CD4-positive, alpha-beta T cell treated with Interleukin-2 at 100 ng/mL for 4 hours (primary cell): Measurements from ENCODE around the gene CNNM2.

Experiments
- DNase-seq: peaks from one replicate; pipeline ENCODE4 v3.0.0-alpha.2; 2020; ENCODE audit warnings: low spot score

Gene CNNM2

GRCh38 chr10:103077020-103077419 is 158.9 kb downstream of the CNNM2 start:
- DNase-seq = no peak

DNA sequence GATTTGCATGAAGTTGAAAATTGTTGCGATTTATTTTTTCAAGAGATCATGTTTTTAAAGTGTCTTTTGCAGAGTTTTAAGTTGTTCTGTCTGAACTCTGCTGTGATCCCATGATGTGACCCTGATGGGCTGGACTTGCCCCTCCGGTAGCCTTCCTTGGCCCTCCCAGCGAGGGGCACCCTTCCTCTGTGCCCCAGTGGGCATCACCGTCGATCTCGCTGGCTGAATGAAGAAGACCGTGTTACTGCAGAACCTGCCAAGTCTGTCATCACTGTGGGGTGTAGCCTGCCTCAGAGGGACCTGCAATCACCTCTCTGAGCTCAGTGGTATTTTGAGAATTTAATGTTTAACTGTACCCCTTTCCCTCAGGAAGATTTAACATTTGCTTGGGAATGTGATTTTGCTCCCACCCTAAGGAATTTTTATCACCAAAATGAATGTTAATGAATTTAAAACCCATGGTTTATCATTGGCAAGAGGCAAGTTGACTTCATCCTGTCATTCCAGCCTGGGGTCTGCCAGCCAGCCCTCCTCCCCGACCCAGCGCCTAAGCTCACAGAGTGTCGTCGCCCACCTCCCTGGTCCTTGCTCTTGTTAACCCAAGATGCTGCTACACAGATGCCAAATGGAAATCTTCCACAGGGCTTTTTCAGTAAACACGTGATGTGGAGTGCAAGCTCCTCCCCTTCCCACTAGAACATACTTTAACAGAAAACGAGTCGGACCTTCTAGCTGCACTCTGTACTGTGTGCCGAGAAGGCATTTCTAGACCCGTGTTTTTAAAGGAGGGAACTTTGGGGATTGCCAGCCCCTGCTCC is 159.6 kb downstream of the CNNM2 start:
- DNase-seq = no peak

GRCh38 chr10:103078309-103078615 is 160.2 kb downstream of the CNNM2 start:
- DNase-seq = no peak

DNA sequence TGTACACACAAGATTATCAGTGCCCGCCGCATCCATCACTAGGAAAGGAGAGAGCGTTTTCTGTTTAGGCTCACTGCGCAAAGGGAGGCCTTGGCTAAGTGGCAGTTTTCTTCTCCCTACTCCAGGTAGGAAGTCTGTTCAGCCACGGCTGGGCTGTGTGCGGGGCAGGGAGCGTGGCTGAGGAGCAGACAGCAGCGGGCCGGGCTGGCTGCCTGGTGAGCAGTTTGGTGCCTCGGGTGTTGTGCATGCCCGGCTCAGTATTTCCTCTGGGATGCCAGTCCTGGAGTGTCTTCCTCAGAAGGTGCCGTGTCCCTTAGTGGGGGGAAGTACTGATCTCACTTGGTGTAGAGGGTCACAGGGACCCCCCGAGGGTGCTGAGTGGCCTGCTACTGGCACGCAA is 160.6 kb downstream of the CNNM2 start:
- no peak for DNase-seq

GRCh38 chr10:103079100-103079499 is 161.0 kb downstream of the CNNM2 start:
- no peak for DNase-seq

DNA sequence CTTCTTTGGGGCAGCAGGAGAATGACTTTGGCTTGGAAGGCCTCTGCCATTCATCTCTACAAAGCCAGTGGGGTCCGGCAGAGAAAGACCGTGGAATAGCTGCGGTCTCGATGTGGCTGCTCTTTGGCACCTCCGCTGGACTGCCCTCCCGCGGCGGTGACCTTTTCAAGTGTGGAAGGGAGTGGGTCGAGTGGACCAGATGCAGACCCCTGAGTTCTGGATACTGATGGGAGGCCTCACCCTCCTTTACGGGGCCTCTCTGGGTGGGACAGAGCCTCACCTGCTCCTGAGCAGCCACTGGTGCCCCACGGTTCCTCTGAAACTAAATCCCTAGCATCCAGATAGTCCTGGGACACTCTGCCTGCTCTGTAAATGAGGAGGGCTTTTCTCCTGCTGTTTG is 161.9 kb downstream of the CNNM2 start:
- DNase-seq = no peak

GRCh38 chr10:103080891-103081581 is 162.9 kb downstream of the CNNM2 start:
- no peak for DNase-seq

DNA sequence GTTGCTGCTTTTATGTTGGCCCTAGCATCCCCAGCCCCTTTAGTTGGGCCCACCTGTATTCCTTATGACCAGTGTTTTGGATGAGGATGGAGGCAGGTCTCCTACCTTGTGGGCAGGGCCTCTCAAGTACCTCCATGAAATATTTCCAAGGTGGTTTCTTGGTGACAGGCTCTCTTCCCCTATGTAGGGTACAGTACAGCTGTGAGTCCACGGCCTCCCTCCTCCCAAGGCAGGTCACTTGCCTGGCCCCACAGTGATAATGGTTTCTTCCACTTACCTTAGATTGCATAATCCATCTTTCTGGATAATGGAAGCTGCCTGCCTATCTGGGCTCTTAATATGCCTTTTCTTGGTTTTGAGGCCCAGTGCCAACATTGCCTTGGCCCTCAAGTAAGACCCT is 164.6 kb downstream of the CNNM2 start:
- no peak for DNase-seq

GRCh38 chr10:103083266-103083976 is 165.3 kb downstream of the CNNM2 start:
- no peak for DNase-seq

GRCh38 chr10:103083977-103084320 is 165.9 kb downstream of the CNNM2 start:
- no peak for DNase-seq

GRCh38 chr10:103086261-103086660 is 168.2 kb downstream of the CNNM2 start:
- no peak for DNase-seq

GRCh38 chr10:103086799-103087198 is 168.7 kb downstream of the CNNM2 start:
- DNase-seq = no peak

GRCh38 chr10:103089493-103089892 is 171.4 kb downstream of the CNNM2 start:
- DNase-seq = no peak

DNA sequence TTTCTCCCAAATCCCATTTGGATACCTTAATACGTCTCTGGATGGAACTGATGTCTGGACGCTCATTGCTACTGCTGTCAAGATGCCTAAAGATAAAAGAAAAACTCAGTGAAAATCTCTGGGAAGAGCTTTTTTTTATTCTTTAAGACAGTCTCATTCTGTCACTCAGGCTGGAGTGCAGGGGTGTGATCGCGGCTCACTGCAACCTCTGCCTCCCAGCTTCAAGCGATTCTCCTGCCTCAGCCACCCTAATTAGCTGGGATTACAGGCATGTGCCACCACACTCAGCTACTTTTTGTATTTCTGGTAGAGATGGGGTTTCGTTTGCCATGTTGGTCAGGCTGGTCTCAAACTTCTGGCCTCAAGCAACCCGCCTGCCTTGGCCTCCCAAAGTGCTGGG is 172.8 kb downstream of the CNNM2 start:
- DNase-seq = no peak

- DNase-seq = no peak
These were observed 176.9 kb downstream of the CNNM2 start for GRCh38 chr10:103095005-103095404.

DNA sequence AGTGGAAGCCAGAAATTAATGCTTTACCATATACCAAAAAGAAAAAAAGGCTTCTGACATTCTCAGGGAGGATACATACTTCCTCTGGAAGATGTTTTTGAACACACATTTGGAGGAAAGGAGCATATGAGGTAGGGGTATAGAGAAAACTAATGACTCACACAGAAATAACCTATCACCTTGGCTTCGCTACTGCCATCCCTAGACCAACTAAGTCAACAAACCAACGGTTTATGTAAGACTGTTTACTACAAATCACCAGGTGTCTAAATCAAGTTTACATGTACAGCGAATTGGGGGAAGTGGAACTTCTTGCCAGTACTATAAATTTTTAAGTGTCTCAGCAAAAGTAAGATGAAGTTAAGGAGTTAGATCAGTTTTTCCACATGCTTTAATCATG is 178.0 kb downstream of the CNNM2 start:
- no peak for DNase-seq

DNA sequence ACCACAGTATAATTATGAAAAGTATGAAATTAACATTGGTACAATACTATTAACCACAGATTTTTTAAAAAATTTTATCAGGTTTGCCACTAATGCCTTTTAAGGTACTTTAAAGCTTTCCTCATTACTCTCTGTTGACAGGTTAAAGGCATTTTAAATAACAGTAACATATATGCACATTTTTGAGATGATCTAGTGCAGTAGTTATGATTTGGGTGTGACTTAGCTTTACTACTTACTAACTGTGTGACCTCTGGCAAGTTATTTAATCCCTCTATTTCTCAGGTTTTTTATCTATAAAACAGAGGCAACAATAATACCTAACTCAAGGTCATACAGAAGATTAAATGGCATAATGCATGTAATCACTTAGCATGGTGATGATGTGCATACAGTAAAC is 180.1 kb downstream of the CNNM2 start:
- no peak for DNase-seq

- DNase-seq = no peak
These were observed 182.5 kb downstream of the CNNM2 start for GRCh38 chr10:103100620-103101019.

GRCh38 chr10:103102195-103102594 is 184.1 kb downstream of the CNNM2 start:
- DNase-seq = no peak

DNA sequence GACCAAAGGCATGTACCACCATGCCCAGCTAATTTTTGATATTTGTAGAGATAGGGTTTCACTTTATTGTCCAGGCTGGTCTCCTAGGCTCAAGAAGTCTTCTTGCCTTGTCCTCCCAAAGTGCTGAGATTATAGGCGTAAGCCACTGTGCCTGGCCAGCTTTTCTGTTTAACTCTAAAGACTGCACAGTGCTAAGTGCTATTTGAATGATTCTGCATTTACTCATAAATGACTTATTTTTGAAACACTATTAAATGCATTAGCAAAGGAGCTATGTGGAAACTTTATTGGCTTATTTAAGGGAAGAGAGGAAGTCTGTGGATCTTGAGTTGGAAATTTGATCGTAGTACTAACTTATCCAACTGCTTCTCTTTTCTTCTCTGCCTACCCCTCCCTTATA is 185.9 kb downstream of the CNNM2 start:
- no peak for DNase-seq

DNA sequence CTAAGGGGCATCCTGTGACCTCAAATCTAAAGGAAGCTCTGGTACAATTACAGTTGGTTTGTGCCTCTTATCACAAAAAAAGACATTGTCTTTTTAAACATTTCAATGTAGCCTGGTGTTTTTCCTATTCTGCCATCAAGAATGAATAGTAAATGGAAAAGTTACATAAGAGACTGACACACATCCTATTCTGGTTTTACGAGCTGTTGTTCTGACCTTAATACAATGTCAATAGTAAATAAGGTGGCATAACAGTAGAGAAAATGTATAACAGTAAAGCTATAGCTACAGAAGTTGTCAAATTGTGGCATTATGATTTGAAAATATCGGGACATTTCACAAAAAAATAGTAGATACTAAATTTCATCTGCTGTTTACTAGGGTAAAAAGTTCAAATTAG is 186.6 kb downstream of the CNNM2 start:
- no peak for DNase-seq

- DNase-seq = no peak
These were observed 187.4 kb downstream of the CNNM2 start for GRCh38 chr10:103105462-103105861.

- DNase-seq = no peak
These were observed 188.4 kb downstream of the CNNM2 start for GRCh38 chr10:103106539-103106938.
